Muscle layer of duodenum (tissue), 2 donors: ENCODE results near the gene TEX52.
"Not testable (repeated sequence)": the region's sequence is repeated elsewhere in the genome, so short reads cannot be mapped to it uniquely, and the experiment has no call there.

Experiments used
- H3K27ac ChIP-seq: one replicate; pipeline ENCODE4 v1.7.0; 2013; ENCODE audit warnings: mild to moderate bottlenecking, low read length
- H3K27me3 ChIP-seq: one replicate; pipeline ENCODE4 v1.7.0; 2013; ENCODE audit warnings: low read depth, mild to moderate bottlenecking, control low read depth, low read length
- H3K36me3 ChIP-seq, 2 donors: one replicate each; pipeline ENCODE4 v1.7.0; 2013; ENCODE audit warnings: low read length in 2 of 2, control low read depth in 1 of 2, mild to moderate bottlenecking in 1 of 2; ENCODE audit not compliant: insufficient read depth in 2 of 2, control insufficient read depth in 1 of 2
- H3K4me1 ChIP-seq, 2 donors: one replicate each; pipeline ENCODE4 v1.7.0; 2013; ENCODE audit warnings: low read length in 2 of 2, mild to moderate bottlenecking in 2 of 2, control low read depth in 1 of 2, moderate library complexity in 1 of 2; ENCODE audit not compliant: insufficient read depth in 2 of 2, control insufficient read depth in 1 of 2
- H3K4me3 ChIP-seq, 2 donors: one replicate each; pipeline ENCODE4 v1.7.0; 2013; ENCODE audit warnings: low read length in 2 of 2, low read depth in 1 of 2, mild to moderate bottlenecking in 1 of 2
- H3K9me3 ChIP-seq, 2 donors: one replicate each; pipeline ENCODE4 v1.7.0; 2013; ENCODE audit warnings: low read length in 2 of 2, control low read depth in 1 of 2, mild to moderate bottlenecking in 1 of 2; ENCODE audit not compliant: control insufficient read depth in 1 of 2
- donor health status: healthy.

The TEX52 gene

GRCh38 chr12:2890001-2890387 lies 33.2 kb upstream of the TEX52 start:
- H3K27ac ChIP-seq, result peak overlapping the region; percentile 72
- peaks cover 0 to 7% of the 10 kb centered on the region in 2 donors for H3K4me1 ChIP-seq
- H3K4me3 ChIP-seq, result peak overlapping the region; percentile 80 to 90

GRCh38 chr12:2886768-2887450 lies 30.1 kb upstream of the TEX52 start:
- Histone ChIP-seq H3K36me3 (peaks cover 0 to 5% of the 10 kb centered on the region in 2 donors), H3K4me3 (no peak overlapping the region), H3K4me1 (no peaks in the 10 kb centered on the region), H3K27ac (no peak overlapping the region), H3K27me3 (no peaks in the 10 kb centered on the region), H3K9me3 (no peaks in the 10 kb centered on the region)

More at GRCh38 chr12:2890001-2890387, 33.2 kb upstream of the TEX52 start:
- Histone ChIP-seq H3K36me3 (peaks cover 0 to 5% of the 10 kb centered on the region in 2 donors), H3K27me3 (no peaks in the 10 kb centered on the region), H3K9me3 (no peaks in the 10 kb centered on the region)

- Histone ChIP-seq H3K36me3 (no peaks in the 10 kb centered on the region), H3K27me3 (no peaks in the 10 kb centered on the region), H3K27ac (no peak overlapping the region), H3K4me1 (no peaks in the 10 kb centered on the region), H3K9me3 (no peaks in the 10 kb centered on the region), H3K4me3 (no peak overlapping the region)
Measured at GRCh38 chr12:2884810-2885209, 28.0 kb upstream of the TEX52 start.

- no peak overlapping the region for H3K4me3 ChIP-seq
- H3K36me3 ChIP-seq, result no peaks in the 10 kb centered on the region
- no peak overlapping the region for H3K27ac ChIP-seq
- no peaks in the 10 kb centered on the region for H3K27me3 ChIP-seq
- no peaks in the 10 kb centered on the region for H3K9me3 ChIP-seq
- H3K4me1 ChIP-seq, result peaks cover 7 to 15% of the 10 kb centered on the region in 2 donors
Measured at GRCh38 chr12:2879853-2880252, 23.0 kb upstream of the TEX52 start.

- Histone ChIP-seq H3K9me3 (no peaks in the 10 kb centered on the region), H3K27me3 (no peaks in the 10 kb centered on the region), H3K36me3 (no peaks in the 10 kb centered on the region), H3K27ac (peak overlapping the region; percentile 99), H3K4me3 (peak overlapping the region; percentile 94 to 97), H3K4me1 (peaks cover 7 to 15% of the 10 kb centered on the region in 2 donors)
Measured at GRCh38 chr12:2877953-2878732, 21.3 kb upstream of the TEX52 start.

GRCh38 chr12:2877047-2877952 lies 20.5 kb upstream of the TEX52 start, which contains the start of the genes FOXM1 and RHNO1:
FOXM1 (minus strand) TSS chr12:2877174; CDS start chr12:2874478, 2,696 bp downstream.
RHNO1 (plus strand) TSS chr12:2877223; CDS start chr12:2885367, 8,144 bp downstream.
- no peaks in the 10 kb centered on the region for H3K36me3 ChIP-seq
- H3K27me3 ChIP-seq, result no peaks in the 10 kb centered on the region
- peak within 1 kb of the TSS; percentile 94 to 97 for H3K4me3 ChIP-seq
- H3K9me3 ChIP-seq, result no peaks in the 10 kb centered on the region
- H3K27ac ChIP-seq, result peak within 1 kb of the TSS; percentile 99
- peaks cover 7 to 15% of the 10 kb centered on the region in 2 donors for H3K4me1 ChIP-seq

GRCh38 chr12:2876431-2877046 lies 19.7 kb upstream of the TEX52 start:
- peak overlapping the region; percentile 94 to 97 for H3K4me3 ChIP-seq
- H3K4me1 ChIP-seq, result peaks cover 7 to 15% of the 10 kb centered on the region in 2 donors
- no peaks in the 10 kb centered on the region for H3K9me3 ChIP-seq
- no peaks in the 10 kb centered on the region for H3K27me3 ChIP-seq
- H3K27ac ChIP-seq, result no peak overlapping the region
- no peaks in the 10 kb centered on the region for H3K36me3 ChIP-seq

GRCh38 chr12:2868986-2869632 lies 12.3 kb upstream of the TEX52 start:
- H3K27me3 ChIP-seq, H3K36me3 ChIP-seq, H3K4me3 ChIP-seq, H3K9me3 ChIP-seq, H3K4me1 ChIP-seq, H3K27ac ChIP-seq: not testable (repeated sequence)

- H3K4me3 ChIP-seq, result no peak overlapping the region
- H3K27me3 ChIP-seq, result no peaks in the 10 kb centered on the region
Measured at GRCh38 chr12:2864198-2864597, 7.4 kb upstream of the TEX52 start.

GRCh38 chr12:2863402-2863801 lies 6.6 kb upstream of the TEX52 start:
- H3K4me3 ChIP-seq, H3K27me3 ChIP-seq, H3K9me3 ChIP-seq, H3K4me1 ChIP-seq, H3K27ac ChIP-seq, H3K36me3 ChIP-seq: not testable (repeated sequence)

More at GRCh38 chr12:2864198-2864597, 7.4 kb upstream of the TEX52 start:
- Histone ChIP-seq H3K9me3 (no peaks in the 10 kb centered on the region), H3K4me1 (no peaks in the 10 kb centered on the region), H3K36me3 (no peaks in the 10 kb centered on the region), H3K27ac (no peak overlapping the region)
